Spleen (tissue), 11 donors: Measurements from ENCODE around the gene BTBD3. TPM values are rescaled to one million over a fixed set of nuclear protein-coding genes. Genes with fewer than 3 reads are reported as not detected.

Source experiments
- DNase-seq: peaks from one replicate; pipeline ENCODE4 v3.0.0-alpha.2; 2020
- H3K27ac ChIP-seq, 8 donors: fragments of 200-600 bp; sonication (generic) in 7 of 8; 1 replicate in 4 of 8; 2 replicates in 4 of 8; pipeline versions ENCODE4 v1.5.0 to v1.8.0; 2016 to 2021; ENCODE audit warnings: inconsistent platforms in 4 of 8, mild to moderate bottlenecking in 4 of 8, moderate library complexity in 1 of 8
- H3K27me3 ChIP-seq, 7 donors: fragments of 200-600 bp; sonication (generic) in 6 of 7; replicated peaks in 1 of 7; 1 replicate in 4 of 7; 2 replicates in 3 of 7; pipeline versions ENCODE4 v1.5.0 to v1.8.0; 2016 to 2021; ENCODE audit warnings: inconsistent platforms in 3 of 7, mild to moderate bottlenecking in 1 of 7
- H3K36me3 ChIP-seq, 6 donors: fragments of 200-600 bp; sonication (generic) in 5 of 6; 1 replicate in 4 of 6; 2 replicates in 2 of 6; pipeline versions ENCODE4 v1.5.0 to v1.8.0; 2016 to 2021; ENCODE audit warnings: inconsistent platforms in 2 of 6
- H3K4me1 ChIP-seq, 6 donors: fragments of 200-600 bp; sonication (generic) in 5 of 6; 1 replicate in 3 of 6; 2 replicates in 3 of 6; pipeline versions ENCODE4 v1.5.0 to v1.8.0; 2016 to 2021; ENCODE audit warnings: inconsistent platforms in 3 of 6
- H3K4me3 ChIP-seq, 8 donors: fragments of 200-600 bp; sonication (generic) in 7 of 8; 1 replicate in 4 of 8; 2 replicates in 4 of 8; pipeline versions ENCODE4 v1.5.0 to v1.8.0; 2016 to 2021; ENCODE audit warnings: inconsistent platforms in 4 of 8, mild to moderate bottlenecking in 4 of 8, moderate library complexity in 2 of 8
- H3K9me3 ChIP-seq, 8 donors: fragments of 200-600 bp; sonication (generic) in 7 of 8; 1 replicate in 4 of 8; 2 replicates in 4 of 8; pipeline versions ENCODE4 v1.5.0 to v1.8.0; 2016 to 2021; ENCODE audit warnings: inconsistent platforms in 4 of 8
- CTCF ChIP-seq, 11 experiments: fragments of 200-600 bp in 7 of 11; fragments of 450-650 bp in 4 of 11; sonication (generic) in 4 of 11; IDR thresholded peaks in 8 of 11; conservative IDR thresholded peaks in 3 of 11; 1 replicate in 7 of 11; 2 replicates in 4 of 11; pipeline versions ENCODE4 v1.4.0 to v1.8.0; 2016 to 2021; ENCODE audit warnings: antibody characterized with exemption in 11 of 11, inconsistent platforms in 4 of 11, mild to moderate bottlenecking in 1 of 11
- POLR2A ChIP-seq, 3 donors: fragments of 450-650 bp; IDR thresholded peaks; one replicate each; pipeline ENCODE4 v1.5.1; 2017; ENCODE audit warnings: antibody characterized with exemption in 3 of 3, mild to moderate bottlenecking in 1 of 3
- POLR2AphosphoS5 ChIP-seq, 3 donors: sonication (generic); formaldehyde crosslinking; IDR thresholded peaks; one replicate each; pipeline ENCODE4 v1.5.1; 2017; ENCODE audit warnings: antibody characterized with exemption in 3 of 3
- WGBS, 5 donors: extraction: QIAGEN DNeasy Blood & Tissue Kit in 3 of 5; methylation state at CpG; one replicate each; pipeline versions ENCODE4 v1.1.5 to v1.1.7; 2013 to 2018; 5-methylcytosine and 5-hydroxymethylcytosine counted together
- intact Hi-C: fragments of 100-400 bp; cut with DNase I; formaldehyde crosslinking; loops from one replicate; pipeline ENCODE4 v1.15.0; 2023; ENCODE audit warnings: low total_unique reads
- polyA plus RNA-seq, 3 donors: library from polyadenylated mRNA; stranded (reverse); fragments of 200-250 nt; gene quantifications; one replicate each; pipeline ENCODE4 v1.2.1, GENCODE V29; 2013
- total RNA-seq, 7 donors: library from RNA; depleted of rRNA in 3 of 7; stranded (reverse); fragments of >200 nt in 3 of 7; fragmentation: NEBNext Ultra II Directional in 4 of 7; extraction: Animal tissue kit (Norgen Biotek cat#: 25700) in 4 of 7; gene quantifications; one replicate each; pipeline versions ENCODE4 v1.1.0 to v1.2.1, GENCODE V29; 2016 to 2021
- donor health status: healthy with polysubstance abuse.
- donor health status: DM: no; HTN: no; CAD: no; lungs with moderate emphysema.
- donor health status: DM: no; HTN: no; CAD: no.
- donor health status: Bipolar disorder and iron deficiency.
- donor health status: healthy.
- donor health status: DM: no; HTN: no; CAD: no.
- donor health status: DM: yes; HTN: yes; CAD: no.

BTBD3 gene
- total and polyA plus RNA-seq, 10 donors = 3.3 to 30.7 (median 18.3) TPM

- no peaks in the 10 kb centered on the region for H3K9me3 ChIP-seq
- intact Hi-C loops = no loop called here
- H3K27me3 ChIP-seq = peaks cover 0 to 20% (median 0%) of the 10 kb centered on the region in 7 donors
- WGBS, 5 donors = 1 to 9% (median 3%) methylated on average over 13 to 69 of the region's 69 CpGs
- TF ChIP-seq CTCF (IDR thresholded peaks at IDR 0.05 in 8 of 11, conservative IDR thresholded peaks at IDR 0.05 in 3 of 11) = no peak
- peak in 1 of 3 donors; percentile 22 for TF ChIP-seq POLR2A (IDR thresholded peaks at IDR 0.05)
- TF ChIP-seq POLR2AphosphoS5 (IDR thresholded peaks at IDR 0.05) = peak; percentile 70 to 87 (median 83)
- peak; percentile 92 for DNase-seq
- H3K4me1 ChIP-seq = peaks cover 10 to 38% (median 18%) of the 10 kb centered on the region in 6 donors
- H3K36me3 ChIP-seq = no peaks in the 10 kb centered on the region
- peak overlapping the region; percentile 38 to 94 (median 90) for H3K27ac ChIP-seq
- peak overlapping the region; percentile 48 to 92 (median 77) for H3K4me3 ChIP-seq
Observed at GRCh38 chr20:11890331-11891076, 27.2 kb upstream of the BTBD3 start.

GRCh38 chr20:11891077-11891775, 26.5 kb upstream of the BTBD3 start:
- 0 to 2% (median 1%) methylated on average over 17 to 72 of the region's 72 CpGs for WGBS, 5 donors
- no peaks in the 10 kb centered on the region for H3K9me3 ChIP-seq
- intact Hi-C loops = no loop called here
- peak overlapping the region; percentile 48 to 92 (median 77) for H3K4me3 ChIP-seq
- DNase-seq = peak; percentile 81
- peaks cover 0 to 20% (median 0%) of the 10 kb centered on the region in 7 donors for H3K27me3 ChIP-seq
- peak overlapping the region; percentile 38 to 94 (median 90) for H3K27ac ChIP-seq
- no peaks in the 10 kb centered on the region for H3K36me3 ChIP-seq
- H3K4me1 ChIP-seq = peaks cover 10 to 38% (median 18%) of the 10 kb centered on the region in 6 donors
- TF ChIP-seq CTCF (IDR thresholded peaks at IDR 0.05 in 8 of 11, conservative IDR thresholded peaks at IDR 0.05 in 3 of 11) (no peak), POLR2AphosphoS5 (IDR thresholded peaks at IDR 0.05) (peak in 2 of 3 donors; percentile 5 to 12), POLR2A (IDR thresholded peaks at IDR 0.05) (no peak)

GRCh38 chr20:11891776-11892545, 25.7 kb upstream of the BTBD3 start:
- peak overlapping the region; percentile 38 to 94 (median 90) for H3K27ac ChIP-seq

More at GRCh38 chr20:11891776-11892545, 25.7 kb upstream of the BTBD3 start:
- Histone ChIP-seq H3K4me1 (peaks cover 10 to 38% (median 18%) of the 10 kb centered on the region in 6 donors), H3K27me3 (peaks cover 0 to 20% (median 0%) of the 10 kb centered on the region in 7 donors), H3K4me3 (peak overlapping the region; percentile 48 to 92 (median 77)), H3K9me3 (no peaks in the 10 kb centered on the region), H3K36me3 (no peaks in the 10 kb centered on the region)
- no peak for TF ChIP-seq POLR2AphosphoS5 (IDR thresholded peaks at IDR 0.05)
- TF ChIP-seq POLR2A (IDR thresholded peaks at IDR 0.05) = no peak
- no peak for TF ChIP-seq CTCF (IDR thresholded peaks at IDR 0.05 in 8 of 11, conservative IDR thresholded peaks at IDR 0.05 in 3 of 11)
- 1 to 3% (median 1%) methylated on average over 17 of the region's 17 CpGs for WGBS, 5 donors
- DNase-seq = no peak
- intact Hi-C loops = no loop called here
